Nephron progenitor cell (in vitro differentiated cells): ENCODE results near the gene CCL16.

ENCODE experiments used
- DNase-seq: peaks from one replicate; pipeline ENCODE4 v3.0.0; 2021
- H3K27ac Mint-ChIP-seq: 2 replicates; pipeline ENCODE4 v1.8.0; 2021; ENCODE audit warnings: mild to moderate bottlenecking, moderate library complexity, mixed read lengths
- H3K27me3 Mint-ChIP-seq: 2 replicates; pipeline ENCODE4 v1.8.0; 2021; ENCODE audit warnings: mild to moderate bottlenecking, low read depth, mixed read lengths; ENCODE audit not compliant: poor library complexity
- H3K36me3 Mint-ChIP-seq: 2 replicates; pipeline ENCODE4 v1.8.0; 2021; ENCODE audit warnings: low read depth, mixed read lengths
- H3K4me1 Mint-ChIP-seq: 2 replicates; pipeline ENCODE4 v1.8.0; 2021; ENCODE audit warnings: mixed read lengths
- H3K4me3 Mint-ChIP-seq: 2 replicates; pipeline ENCODE4 v1.8.0; 2021; ENCODE audit warnings: mild to moderate bottlenecking, moderate library complexity, mixed read lengths
- H3K9me3 Mint-ChIP-seq: 2 replicates; pipeline ENCODE4 v1.8.0; 2021; ENCODE audit warnings: mild to moderate bottlenecking, moderate library complexity, mixed read lengths
- CTCF ChIP-seq: fragments of 200-600 bp; sonication (generic); IDR thresholded peaks from 2 replicates; pipeline ENCODE4 v1.5.0; 2021; ENCODE audit warnings: antibody characterized with exemption

Gene CCL16

GRCh38 chr17:35982409-35983191, 1.3 kb upstream of the CCL16 start:
- Mint-ChIP-seq H3K4me3 (no peak overlapping the region), H3K27ac (no peak overlapping the region), H3K9me3 (no peaks in the 10 kb centered on the region), H3K36me3 (no peaks in the 10 kb centered on the region), H3K4me1 (no peaks in the 10 kb centered on the region), H3K27me3 (peaks cover 9% of the 10 kb centered on the region)
- TF ChIP-seq CTCF, result no peak
- no peak for DNase-seq

- Mint-ChIP-seq H3K27ac (no peak overlapping the region), H3K36me3 (no peaks in the 10 kb centered on the region), H3K9me3 (no peaks in the 10 kb centered on the region), H3K27me3 (peaks cover 9% of the 10 kb centered on the region), H3K4me3 (no peak overlapping the region), H3K4me1 (no peaks in the 10 kb centered on the region)
- TF ChIP-seq CTCF, result no peak
- no peak for DNase-seq
Measured at GRCh38 chr17:35981908-35982330, 622 bp upstream of the CCL16 start.

- no peak for TF ChIP-seq CTCF
- Mint-ChIP-seq H3K4me3 (no peak overlapping the region), H3K27me3 (no peaks in the 10 kb centered on the region), H3K9me3 (no peaks in the 10 kb centered on the region), H3K36me3 (no peaks in the 10 kb centered on the region), H3K4me1 (peaks cover 13% of the 10 kb centered on the region), H3K27ac (no peak overlapping the region)
- DNase-seq, result no peak
Measured at GRCh38 chr17:35978346-35978745, 3.0 kb downstream of the CCL16 start.

GRCh38 chr17:35977509-35977908, 3.8 kb downstream of the CCL16 start:
- H3K27me3 Mint-ChIP-seq, result no peaks in the 10 kb centered on the region

GRCh38 chr17:35973333-35974260, 7.7 kb downstream of the CCL16 start:
- no peak for TF ChIP-seq CTCF
- H3K27me3 Mint-ChIP-seq, result no peaks in the 10 kb centered on the region
- peaks cover 31% of the 10 kb centered on the region for H3K4me1 Mint-ChIP-seq
- H3K9me3 Mint-ChIP-seq, result no peaks in the 10 kb centered on the region
- no peak overlapping the region for H3K4me3 Mint-ChIP-seq
- peak overlapping the region; percentile 65 for H3K27ac Mint-ChIP-seq
- H3K36me3 Mint-ChIP-seq, result no peaks in the 10 kb centered on the region
- DNase-seq, result no peak

More at GRCh38 chr17:35977509-35977908, 3.8 kb downstream of the CCL16 start:
- no peaks in the 10 kb centered on the region for H3K9me3 Mint-ChIP-seq
- H3K4me1 Mint-ChIP-seq, result peaks cover 20% of the 10 kb centered on the region
- no peaks in the 10 kb centered on the region for H3K36me3 Mint-ChIP-seq
- TF ChIP-seq CTCF, result no peak
- DNase-seq, result no peak
- no peak overlapping the region for H3K4me3 Mint-ChIP-seq
- H3K27ac Mint-ChIP-seq, result no peak overlapping the region
